SKM-1 treated with dmso at 0.1 percent for 144 hours (cell line): ENCODE data around the gene PDZRN3.

Experiments used
- DNase-seq: peaks from one replicate; lab custom pipeline; 2025; ENCODE audit not compliant: unreplicated experiment; lab: John Stamatoyannopoulos, UW

PDZRN3 gene

GRCh38 chr3:73624821-73625665 is at the start of gene PDZRN3:
PDZRN3 (minus strand) TSS chr3:73624941.
- no peak for DNase-seq

DNA sequence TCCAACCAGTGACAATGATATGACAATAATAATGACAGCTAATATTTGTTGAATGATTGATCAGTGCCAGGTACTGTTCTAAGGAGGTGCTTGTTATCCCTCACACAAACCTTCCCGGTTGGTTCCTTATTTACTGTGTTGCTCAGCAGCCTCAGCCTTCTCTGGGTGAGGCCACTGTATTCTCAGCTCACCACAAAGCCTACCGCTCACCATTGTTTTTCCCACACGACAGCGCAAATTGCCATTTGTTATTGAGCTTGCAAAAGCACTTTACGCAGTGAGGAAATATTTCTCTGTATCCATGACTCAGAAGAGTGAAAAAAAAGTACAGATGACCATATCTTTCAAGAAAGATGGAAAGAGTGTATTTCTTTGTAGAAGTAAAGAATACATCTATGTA is 49.5 kb upstream of the PDZRN3 start:
- DNase-seq = no peak

DNA sequence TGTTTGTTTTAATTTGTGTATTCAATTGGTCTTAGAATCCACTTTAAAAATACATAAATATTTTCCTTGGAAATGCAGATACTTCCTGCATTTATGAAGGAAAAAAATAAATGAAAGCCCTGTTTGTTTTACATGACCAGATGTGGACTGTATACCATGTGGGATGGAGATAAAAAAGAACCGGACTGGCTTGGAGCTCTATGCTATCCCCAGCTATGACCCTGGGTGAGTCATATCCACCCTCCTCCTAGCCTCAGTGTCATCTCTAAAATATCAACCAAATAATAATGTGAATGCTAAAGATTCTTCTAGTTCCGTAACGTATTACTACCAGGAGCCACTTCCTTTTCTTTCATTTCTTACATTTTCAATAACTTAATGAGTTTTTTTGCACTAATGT is 44.5 kb upstream of the PDZRN3 start:
- DNase-seq = no peak

GRCh38 chr3:73668391-73668790 is 43.6 kb upstream of the PDZRN3 start:
- no peak for DNase-seq

DNA sequence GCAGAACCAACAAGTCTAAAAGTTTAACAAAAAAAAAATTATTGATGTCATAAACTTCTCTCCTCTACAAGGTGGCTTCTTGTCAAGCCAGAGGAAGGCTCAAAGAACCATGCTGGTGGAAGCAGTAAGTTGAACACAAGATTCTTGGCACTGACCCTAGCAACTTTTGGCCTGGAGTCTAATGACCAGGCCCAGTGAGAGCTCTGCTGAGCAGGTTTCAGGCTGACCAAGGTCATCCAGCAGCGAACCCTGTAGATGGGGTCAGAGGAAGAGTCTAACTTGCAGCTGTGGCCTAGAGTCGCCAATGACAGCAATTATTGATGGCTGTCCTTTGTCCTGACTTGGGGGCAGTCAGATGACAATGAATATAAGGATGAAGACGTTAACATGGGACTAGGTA is 43.1 kb upstream of the PDZRN3 start:
- DNase-seq = no peak

GRCh38 chr3:73665286-73665685 is 40.5 kb upstream of the PDZRN3 start:
- no peak for DNase-seq

GRCh38 chr3:73664389-73664788 is 39.6 kb upstream of the PDZRN3 start:
- no peak for DNase-seq

- no peak for DNase-seq
These were observed 38.8 kb upstream of the PDZRN3 start for GRCh38 chr3:73663495-73663894.

GRCh38 chr3:73661265-73661664 is 36.5 kb upstream of the PDZRN3 start:
- no peak for DNase-seq

DNA sequence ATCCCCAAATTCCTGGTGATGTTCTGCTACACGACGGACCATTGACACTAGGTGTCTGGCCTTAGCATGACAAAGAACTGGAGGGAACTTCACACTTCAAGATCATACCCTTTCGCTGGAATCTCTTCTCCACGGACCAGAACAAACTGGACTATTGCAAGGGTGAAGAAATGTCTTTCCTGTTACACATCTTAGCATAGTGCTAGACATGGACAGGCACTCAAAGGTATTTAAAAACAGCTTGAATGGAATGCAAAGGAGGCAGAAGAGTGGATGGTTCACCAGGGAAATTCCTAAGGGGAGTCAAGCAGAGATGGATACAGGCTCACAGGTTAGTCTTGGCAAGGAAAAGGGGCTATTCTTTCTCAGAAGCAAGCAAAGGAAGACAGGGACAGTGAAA is 33.5 kb upstream of the PDZRN3 start:
- no peak for DNase-seq

- DNase-seq = no peak
These were observed 32.4 kb upstream of the PDZRN3 start for GRCh38 chr3:73657186-73657585.

DNA sequence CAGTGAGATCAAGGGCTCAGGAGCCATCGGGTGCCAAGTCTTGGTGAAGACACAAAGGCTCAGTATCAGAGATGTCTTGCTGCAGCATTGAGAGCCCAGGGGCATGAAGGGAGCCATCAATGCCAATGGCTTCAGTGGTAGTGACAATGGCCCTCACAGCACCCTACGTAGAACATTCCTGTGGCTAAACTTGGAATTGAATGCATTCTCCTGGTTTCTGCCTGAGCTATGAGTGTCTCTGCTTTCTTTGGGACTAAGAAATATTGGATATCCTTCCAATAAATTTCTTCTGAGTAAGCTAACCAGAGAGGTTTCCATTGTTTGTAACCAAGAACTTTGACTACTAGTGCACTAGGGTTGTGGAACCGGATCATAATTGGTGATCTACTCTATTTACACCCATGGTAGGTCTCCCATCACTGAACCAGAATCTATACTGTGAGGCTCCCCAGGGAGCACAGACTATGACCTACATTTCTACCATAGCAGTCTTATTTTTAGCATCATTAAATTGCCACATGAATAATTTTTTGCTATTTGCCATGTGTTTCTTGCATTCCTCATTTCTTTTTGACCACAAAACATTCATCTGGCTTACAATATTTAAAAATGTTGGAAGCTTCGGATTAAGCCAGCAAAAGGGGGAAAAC is 31.6 kb upstream of the PDZRN3 start:
- DNase-seq = no peak

- DNase-seq = no peak
These were observed 30.5 kb upstream of the PDZRN3 start for GRCh38 chr3:73655197-73655596.

DNA sequence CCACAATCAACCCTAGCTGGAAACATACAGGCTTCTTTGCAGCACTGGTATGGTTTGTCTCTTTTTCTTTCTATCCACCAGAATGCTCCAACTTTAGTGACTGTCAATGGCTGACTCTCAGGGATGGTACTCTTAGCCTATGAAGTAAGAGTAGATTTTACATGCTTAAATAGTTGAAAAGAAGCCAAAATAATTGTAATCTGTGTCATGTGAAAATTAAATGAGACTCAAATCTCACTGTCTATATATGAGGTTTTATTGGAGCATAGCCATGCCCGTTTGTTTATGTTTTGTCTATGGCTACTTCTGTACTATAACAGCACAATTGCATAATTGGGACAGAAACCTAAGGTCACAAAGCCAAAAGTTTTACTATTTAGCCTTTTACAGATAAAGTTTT is 29.1 kb upstream of the PDZRN3 start:
- no peak for DNase-seq

- DNase-seq = no peak
These were observed 28.6 kb upstream of the PDZRN3 start for GRCh38 chr3:73653351-73653750.

- no peak for DNase-seq
These were observed 28.2 kb upstream of the PDZRN3 start for GRCh38 chr3:73652896-73653295.

DNA sequence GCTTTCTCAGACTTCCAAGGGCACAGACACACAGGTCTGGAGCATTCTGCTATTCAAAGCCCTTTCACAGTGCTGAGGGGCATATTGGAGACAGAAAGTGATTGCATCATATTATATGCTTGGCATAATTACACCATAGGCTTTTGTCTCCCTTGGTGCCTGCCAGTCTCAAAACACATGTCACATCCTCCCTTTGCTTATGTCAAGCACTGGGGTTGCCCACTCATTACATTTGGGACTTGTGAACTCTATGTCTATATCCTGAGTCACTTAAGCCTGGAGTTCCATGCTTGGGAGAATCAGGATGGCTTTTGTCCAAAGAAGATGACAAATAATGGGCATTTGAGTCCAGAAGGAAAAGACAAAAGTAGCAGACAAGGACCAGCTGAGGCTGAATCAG is 12.3 kb upstream of the PDZRN3 start:
- DNase-seq = no peak

GRCh38 chr3:73635254-73635653 is 10.5 kb upstream of the PDZRN3 start:
- DNase-seq = no peak

DNA sequence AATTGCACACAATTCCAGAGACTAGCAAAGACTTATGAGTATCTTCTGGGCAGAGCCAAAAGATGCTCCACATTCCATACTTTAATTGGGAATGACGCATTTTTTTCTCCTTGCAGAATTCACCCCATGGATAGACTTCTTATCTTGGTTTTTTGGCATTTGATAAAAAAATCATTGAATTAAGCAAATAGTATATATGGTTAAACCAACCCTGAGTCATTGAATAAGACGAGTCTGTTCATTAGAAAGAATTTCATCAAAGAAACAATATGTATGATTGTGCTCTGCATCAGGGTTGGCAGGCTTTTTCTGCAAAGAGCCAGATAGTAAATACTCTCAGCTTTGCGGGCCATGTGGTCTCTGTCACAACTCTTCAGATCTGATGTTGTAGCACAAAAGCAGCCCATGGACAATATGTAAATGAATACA is 9.2 kb upstream of the PDZRN3 start:
- no peak for DNase-seq

GRCh38 chr3:73633453-73633852 is 8.7 kb upstream of the PDZRN3 start:
- no peak for DNase-seq

DNA sequence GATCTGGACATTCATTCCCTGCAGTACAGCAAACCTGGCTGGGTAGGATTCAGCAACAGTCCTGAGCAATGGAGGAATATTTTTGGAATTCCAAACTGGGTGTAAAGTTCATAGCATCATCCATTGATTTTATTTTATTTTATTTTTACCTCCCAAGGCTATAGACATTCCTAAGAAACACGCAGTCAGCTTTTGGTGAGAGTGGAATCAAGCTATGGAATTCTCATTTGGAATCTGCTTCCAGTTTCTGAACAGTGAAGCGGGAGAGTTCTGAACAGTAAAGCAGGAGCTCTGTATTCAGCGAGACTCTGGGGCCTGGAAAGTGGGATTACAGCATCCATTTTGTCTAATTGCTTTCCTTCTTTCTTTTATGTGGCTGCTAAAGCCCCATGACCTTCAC is 1.4 kb upstream of the PDZRN3 start:
- DNase-seq = no peak

GRCh38 chr3:73624017-73624820 is 522 bp downstream of the PDZRN3 start:
- DNase-seq = no peak
